GM18909 (cell line): Measurements from ENCODE around the gene TNFRSF8.
"Not testable (repeated sequence)": the region's sequence is repeated elsewhere in the genome, so short reads cannot be mapped to it uniquely, and the experiment has no call there.

Source experiments
- ATAC-seq: cut with Tn5 transposase; IDR thresholded peaks from one replicate; pipeline ENCODE4 v1.9.1; 2021; ENCODE audit warnings: mild to moderate bottlenecking; ENCODE audit not compliant: unreplicated experiment, poor library complexity

Gene TNFRSF8

DNA sequence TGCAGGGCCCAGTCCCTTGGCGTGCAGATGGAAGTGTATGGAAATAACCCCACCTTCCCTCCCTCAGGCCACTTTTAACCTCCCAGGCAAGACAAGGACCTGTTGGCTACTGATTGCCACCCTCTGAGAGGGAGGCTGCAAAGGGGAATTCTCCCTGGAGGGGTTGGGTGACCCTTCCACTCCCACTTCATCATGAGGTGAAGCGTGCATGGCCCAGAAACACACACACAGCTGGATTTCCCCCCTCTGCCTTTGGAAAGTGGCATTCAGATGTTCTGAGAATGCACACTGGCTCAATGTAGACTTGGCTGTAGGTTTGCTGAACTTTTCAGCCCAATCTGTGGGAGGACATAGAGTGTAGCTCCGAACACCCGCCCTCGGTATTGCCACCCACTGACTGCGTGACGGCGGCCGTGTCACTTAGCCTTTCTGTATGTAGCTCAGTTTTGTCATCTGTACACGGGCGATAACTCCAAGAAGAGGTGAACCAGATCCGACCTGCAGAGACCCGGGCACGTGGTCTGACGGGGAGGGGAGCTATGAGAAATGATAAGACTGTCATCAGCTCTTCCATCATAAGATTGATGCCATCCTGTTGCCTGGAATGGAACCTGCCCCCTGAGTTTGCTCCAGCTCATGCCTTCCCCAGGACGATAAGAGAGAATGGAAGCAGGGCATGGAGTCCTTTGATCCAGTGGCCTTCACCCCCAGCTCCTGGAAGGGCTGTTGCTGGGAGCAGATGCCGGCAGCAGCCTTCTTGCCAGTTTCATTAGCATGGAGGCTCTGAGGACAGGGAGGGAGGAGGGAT is 24.5 kb upstream of the TNFRSF8 start:
- ATAC-seq = no peak

DNA sequence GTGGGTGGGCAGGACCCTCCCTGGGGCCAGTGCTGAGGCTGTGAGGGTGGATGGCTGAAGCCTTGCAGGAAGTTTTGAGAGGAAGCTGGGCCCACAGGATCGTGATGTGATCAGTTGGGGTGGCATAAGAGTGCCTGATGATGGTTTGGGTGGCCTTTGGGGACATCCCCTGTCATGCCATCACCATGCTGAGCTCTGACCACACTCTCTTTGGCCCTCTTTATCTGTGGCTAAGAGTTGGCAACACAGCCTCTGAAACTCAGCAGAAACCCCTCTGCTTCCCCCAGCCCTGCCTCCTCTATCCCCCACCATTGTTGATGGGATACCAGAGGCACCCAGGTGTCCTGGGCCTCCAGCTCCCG is 24.0 kb upstream of the TNFRSF8 start:
- no peak for ATAC-seq

DNA sequence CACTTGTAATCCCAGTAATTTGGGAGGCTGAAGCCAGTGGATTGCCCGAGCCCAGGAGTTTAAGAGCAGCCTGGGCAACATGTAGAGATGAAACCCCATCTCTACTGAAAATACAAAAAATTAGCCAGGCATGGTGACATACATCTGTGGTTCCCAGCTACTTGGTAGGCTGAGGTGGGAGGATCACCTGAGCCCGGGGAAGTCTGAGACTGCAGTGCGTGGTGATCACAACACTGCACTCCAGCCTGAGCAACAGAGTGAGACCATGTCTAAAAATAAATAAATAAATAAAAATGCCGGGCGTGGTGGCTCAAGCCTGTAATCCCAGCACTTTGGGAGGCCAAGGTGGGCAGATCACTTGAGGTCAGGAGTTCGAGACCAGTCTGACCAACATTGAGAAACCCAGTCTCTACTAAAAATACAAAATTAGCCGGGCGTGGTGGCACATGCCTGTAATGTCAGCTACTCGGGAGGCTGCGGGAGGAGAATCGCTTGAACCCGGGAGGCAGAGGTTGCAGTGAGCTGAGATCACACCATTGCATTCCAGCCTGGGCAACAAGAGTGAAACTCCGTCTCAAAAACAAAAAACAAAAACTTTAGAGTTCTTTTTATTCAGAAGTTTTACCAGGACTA is 23.2 kb upstream of the TNFRSF8 start:
- ATAC-seq = peak; percentile 35

DNA sequence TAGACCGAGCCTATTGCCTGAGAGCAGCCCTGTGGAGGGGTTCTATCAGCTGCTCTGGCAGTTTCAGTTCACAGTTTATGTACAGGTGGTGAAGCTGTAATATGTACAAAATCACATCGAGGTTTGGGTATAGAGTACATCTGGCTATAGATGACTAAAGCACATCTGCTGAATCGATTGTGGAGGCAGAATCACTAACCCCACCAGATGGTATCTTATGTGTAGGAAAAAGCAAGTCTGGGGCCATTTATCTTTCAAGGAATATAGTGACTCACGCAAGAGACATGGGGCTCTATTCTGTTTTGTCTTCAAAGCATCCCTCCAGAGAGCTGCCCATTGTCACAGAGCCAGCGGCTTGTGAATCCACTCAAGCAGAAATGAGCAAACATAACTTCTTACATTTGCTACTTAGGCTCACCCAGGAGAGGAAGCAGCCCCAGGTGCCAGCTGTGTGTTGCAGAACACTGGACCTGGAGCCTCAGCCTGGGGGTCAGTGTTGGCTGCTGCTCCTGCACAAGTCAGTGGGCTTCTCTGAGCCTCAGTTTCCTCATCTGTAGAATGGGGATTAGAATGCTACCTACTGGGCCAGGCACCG is 22.5 kb upstream of the TNFRSF8 start:
- ATAC-seq = peak; percentile 74

DNA sequence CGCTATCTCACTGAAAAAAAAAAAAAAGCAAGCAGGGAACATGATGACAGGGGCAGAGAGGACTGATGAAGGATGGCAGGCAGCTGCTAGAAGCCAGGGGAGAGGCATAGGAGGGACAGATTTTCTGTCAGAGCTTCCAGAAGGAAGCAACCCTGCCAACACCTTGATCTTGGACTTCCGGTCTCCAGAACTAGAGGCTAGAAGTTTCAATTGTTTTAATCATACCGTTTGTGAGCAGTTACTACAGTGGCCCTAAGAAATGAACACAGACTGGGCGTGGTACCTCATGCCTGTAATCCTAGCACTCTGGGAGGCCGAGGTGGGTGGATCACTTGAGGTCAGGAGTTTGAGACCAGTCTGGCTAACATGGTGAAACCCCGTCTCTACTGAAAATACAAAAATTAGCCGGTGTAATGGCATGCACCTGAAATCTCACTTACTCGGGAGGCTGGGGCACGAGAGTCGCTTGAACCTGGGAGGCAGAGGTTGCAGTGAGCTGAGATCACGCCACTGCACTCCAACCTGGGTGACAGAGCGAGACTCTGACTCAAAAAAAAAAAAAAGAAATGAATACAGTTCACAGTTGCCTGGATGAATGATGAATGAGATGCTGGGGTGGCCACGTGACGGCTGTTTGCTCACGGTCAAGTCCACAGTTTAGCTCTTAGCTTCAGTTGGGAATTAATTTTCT is 18.8 kb upstream of the TNFRSF8 start:
- not testable (repeated sequence) for ATAC-seq

DNA sequence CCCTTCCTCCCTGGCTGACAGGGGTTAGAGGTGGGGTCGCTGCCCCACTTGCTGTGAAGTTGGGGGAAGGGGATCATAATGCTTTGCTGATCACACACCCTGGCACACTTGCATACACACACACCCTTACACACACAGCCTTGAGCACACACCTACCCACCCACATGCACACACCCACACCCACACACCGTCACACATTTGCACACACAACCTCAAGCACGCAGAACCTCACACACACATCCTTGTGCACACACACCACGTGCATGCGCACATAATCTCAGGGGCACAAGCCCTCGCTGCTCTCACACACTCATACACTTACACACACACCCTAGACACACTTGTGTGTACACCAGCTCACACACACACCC is 16.4 kb upstream of the TNFRSF8 start:
- ATAC-seq = no peak

DNA sequence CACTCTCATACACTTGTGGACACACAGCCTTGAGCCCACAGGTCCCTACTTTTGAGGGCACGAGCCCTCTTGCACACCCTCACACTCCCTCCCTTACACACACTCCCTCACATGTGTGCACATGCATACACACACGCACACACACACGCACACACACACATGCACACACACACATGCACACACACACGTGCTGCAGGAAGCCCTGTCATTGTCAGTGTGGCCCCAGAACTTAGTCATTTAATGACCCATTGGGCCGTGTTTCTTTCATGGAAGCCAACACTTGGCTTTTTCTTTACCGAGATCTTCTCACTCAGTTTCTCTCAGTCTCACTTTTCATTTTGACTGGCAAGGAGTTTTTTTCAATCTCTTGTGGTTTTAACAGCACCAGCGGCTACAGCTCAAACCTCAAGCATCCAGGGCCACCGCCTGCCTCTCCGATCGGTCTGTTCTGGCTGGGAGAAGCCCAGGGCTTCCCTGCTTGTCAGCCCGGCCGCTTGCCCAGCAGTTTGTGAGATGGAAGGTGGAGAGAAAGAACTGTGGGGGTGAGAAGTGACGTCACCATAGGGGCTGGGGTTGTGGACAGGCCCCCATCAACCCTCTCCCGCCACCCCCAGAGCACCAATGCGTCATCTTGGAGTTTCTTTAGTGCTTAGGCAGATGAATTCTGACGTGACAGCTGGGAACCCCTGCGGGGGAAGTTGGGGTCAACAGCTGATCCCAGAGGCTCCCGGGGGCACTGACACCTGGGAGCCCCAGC is 15.8 kb upstream of the TNFRSF8 start:
- peak; percentile 42 for ATAC-seq

DNA sequence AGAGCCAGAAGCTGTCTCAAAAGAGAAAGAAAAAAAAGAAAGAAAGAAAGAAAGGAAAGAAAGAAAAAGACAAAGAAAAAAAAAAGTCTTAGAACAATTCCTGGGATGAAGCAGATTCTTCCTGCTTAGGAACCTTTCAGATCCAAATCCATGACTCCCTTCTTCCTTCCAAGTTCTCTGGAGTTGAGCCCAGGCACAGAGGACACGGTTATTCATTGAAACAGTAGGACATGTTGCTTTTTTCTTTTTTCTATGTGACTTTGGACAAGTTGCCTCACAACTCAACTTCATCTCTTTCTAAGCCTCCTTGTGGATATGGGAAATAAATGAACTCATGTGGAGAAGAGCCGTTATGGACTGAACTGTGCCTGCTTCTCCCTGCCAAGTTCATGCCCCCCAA is 14.7 kb upstream of the TNFRSF8 start:
- no peak for ATAC-seq

DNA sequence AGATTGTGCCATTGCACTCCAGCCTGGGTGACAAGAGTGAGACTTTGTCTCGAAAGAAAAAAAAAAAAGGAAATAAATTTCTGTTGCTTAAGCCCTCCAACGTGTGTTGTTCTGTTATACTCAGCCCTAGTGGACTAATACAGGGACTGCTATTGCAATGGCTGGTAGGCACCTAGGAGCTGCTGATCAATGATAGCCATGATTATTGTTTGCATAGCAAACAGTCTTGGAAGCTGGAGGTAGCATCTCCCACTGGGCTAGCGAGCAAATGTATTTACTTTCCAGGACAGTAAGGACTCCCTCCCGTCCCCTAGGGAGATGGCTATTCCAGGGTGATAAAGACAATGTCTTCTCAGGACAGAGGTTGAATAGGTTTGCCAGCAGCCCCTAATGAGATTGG is 13.5 kb upstream of the TNFRSF8 start:
- ATAC-seq = no peak

DNA sequence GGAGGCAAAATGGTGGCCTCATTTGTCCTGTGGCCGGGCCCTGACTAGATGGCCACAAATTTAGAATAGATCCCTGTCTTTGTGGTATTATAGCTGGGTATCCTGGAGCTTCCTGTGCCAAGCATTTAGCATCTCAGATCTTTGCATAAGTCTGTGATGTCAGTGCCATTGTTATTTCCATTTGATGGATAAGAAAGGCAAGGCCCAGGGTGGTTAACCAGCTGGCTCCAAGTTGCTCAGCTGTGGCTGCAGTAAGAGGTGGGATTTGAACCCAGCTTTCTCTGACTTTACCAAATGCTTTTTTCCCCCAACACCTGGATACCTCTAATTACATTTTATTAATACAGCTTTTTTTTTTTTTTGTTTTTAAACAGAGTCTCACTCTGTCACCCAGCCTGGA is 11.7 kb upstream of the TNFRSF8 start:
- no peak for ATAC-seq

DNA sequence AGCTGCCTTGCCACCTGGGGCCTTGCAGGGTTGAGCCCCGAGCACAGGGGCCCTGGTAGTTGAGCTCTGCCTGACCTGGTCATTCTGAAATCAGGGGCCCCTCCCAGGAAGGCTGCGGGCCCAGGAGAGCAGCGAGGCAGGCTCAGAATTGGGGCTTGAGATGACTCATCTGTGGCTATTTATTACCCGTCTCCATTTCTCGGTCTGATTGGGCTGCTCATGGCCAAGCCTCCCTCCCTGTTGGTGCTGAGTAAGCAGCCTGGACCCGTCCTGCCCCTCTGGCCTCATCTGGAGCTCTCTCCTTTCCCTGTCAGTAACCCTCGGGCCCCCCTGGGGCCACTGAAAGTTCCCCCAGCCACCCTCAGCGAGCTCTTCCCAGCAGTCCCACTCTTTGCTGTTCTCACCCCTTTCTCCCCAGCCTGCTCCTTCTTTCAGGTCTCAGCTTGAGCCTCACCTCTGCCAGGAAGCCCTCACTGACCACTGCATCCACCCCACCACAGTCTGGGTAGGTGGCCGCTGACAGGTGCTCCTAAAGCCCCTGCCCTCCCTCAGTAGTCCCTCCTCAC is 11.0 kb upstream of the TNFRSF8 start:
- peak; percentile 68 for ATAC-seq

DNA sequence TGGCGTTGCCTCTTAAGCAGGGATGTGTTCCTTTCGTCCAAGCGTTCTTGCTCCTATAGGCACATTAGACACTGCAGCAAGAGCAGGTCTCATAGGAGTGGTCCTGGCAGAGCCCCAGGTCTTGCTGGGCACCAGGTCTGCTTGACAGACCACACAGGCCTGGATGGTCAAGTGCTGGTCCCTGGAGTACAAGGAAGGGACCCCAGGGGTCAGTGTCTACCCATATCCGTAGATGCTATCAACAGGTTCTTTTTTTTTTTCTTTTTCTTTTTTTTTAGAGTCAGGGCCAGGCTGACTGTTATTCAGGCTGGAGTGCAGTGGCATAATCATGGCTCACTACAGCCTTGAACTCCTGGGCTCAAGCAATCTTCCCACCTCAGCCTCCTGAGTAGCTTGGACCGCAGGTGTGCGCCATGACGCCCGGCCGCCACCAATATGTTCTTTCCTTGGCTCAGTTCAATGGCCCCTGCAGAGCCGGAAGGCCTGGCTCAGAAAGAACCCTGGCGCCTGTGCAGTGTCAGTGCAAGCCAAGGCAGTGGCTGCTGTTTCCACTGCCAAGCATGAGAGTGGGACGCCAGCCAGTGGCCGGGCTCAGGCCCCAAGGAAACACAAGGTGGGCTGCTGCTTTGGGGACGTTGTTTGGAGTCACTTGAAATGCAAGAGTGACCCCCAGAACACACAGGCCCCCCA is 10.0 kb upstream of the TNFRSF8 start:
- ATAC-seq = no peak

DNA sequence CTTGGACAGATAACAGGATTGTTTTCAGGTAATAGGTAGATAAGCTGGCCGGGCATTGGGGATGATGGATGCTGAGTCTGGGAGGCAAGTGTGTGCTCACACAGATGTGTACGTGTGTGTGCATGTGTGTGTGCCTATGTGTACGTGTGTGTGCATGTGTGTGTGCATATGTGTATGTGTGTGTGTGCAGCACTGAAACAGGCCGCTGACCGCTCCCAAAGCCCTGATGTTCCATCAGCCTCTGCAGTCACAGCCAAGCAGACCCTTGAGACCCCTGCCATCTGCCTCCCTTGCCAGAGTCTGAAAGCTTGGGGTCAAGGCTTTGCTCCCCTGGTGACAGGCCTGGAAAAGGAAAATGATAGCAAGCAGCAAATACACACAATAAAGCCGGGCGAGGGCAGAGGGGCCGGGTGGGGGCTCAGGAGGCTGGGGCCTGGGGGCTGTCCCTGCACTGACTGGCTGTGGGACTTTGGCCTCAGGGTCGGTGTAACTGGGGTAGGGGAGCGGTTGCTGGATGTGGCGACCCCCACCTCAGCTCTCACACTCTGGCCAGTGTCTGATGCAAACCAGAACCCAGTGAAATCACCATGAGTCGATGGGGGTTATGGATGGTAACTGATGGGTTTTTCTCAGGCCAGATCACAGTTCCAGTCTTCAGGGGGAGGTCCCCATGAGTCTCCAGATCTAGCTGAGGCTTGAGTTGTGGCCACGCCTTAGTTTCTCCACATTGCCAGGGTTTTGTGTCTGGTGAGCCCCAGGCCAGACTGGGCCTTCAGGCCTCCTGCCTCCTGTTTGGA is 9.2 kb upstream of the TNFRSF8 start:
- no peak for ATAC-seq

DNA sequence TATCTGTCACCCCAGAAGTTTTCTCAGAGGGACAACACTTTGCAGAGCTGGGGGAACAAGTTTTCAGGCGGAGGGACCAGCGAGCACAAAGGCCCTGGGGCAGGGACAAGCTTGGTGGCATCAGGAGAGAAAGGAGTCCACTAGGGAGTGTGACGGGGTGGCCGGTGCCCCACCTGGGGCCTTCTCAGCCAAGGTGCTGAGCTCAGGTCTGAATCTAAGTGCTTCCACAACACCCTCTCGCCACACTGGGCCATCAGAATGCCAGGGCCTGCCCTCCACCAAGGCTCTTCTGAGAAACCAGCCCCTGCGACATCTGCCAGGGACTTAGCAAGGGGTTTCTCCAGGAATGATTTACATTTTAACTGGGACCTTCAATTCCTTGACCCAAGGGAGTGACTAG is 7.8 kb upstream of the TNFRSF8 start:
- ATAC-seq = no peak

DNA sequence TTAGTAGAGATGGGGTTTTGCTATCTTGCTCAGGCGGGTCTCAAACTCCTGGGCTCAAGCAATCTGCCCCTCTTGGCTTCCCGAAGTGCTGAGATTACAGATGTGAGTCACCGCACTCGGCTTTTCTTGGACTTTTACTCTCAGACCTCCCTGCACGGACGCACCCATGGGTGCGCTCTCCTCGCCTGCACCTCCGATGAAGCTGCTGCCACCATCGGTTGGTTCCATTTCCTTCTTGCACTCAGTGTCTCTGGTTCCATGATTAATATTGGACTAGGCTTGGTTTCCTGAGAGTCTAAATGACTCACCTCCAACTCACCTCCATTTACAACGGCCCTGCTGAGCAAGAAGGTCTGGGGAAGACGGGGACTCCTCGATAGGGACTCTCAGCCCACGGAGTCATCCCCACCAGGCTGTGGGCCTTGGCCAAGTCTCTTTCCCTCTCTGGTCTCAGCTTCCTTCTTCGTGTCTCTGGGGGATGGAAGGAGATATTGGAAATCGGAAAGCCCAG is 6.7 kb upstream of the TNFRSF8 start:
- ATAC-seq = no peak

DNA sequence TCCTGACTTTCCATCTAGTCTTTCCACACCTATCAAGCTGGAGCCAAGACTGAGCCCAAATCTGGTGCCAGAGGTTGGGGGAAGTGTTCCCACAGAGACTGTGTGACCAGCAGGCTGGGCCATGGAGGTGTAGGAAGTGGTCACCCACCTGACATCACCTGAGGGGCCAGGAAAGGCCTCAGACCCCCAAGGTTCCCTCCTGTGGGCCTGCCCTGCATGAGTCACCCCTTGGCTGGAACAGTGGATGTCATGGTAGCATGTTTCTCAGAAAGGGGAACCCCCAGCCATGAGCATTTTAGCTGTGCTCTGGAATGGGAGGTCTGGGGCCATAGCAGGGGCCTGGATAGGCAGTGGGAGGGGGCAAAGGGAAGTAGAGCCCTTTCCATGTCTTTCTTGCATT is 5.7 kb upstream of the TNFRSF8 start:
- ATAC-seq = no peak

DNA sequence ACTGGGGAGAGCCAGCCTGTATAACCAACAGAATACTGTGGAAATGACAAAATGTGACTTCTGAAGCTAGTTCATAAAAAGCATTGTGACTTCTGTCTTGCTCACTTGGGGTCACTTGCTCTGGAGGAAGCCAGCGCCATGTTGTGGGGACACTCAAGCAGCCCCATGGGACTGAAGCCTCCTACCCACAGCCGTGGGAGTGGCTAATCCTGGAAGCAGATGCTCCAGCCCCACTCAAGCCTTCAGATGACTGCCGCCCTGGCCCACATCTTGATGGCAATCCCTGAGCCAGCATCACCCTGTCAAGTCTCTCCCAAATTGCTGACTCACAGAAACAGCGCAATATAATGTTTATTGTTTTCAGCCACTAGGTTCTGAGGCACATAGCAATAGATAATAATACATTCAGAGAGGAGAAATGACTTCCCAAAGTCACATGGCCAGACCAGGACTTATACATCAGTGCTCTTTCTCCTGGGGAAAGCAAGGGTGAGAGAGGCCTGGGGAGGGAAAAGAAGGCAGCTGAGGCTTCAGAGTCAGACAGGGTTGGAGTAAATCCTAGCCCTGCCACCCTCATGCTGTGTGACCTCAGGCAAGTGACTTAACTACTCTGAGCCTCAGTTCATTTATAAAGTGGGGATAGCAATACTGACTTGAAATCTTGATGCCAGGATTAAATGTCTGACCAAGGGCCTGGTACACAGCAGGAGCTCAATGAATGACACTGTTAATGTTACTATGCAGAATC is 5.0 kb upstream of the TNFRSF8 start:
- no peak for ATAC-seq

DNA sequence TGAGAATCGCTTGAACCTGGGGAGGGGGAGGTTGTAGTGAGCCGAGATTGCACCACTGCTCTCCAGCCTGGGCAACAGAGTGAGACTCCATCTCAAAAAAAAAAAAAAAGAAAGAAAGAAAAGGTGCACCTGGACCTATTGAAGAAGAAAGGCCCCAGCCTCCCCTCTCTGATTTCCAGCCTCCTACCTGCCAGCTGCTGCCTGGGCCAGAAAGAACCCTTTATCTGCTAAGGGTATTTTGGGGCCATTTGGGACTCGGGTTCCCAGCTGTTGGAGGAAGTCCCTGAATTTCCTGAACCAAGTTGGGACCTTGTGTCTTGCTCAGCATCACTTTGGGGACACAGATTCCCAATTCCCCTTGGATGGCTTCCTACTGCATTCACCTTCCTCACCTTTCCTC is 3.9 kb upstream of the TNFRSF8 start:
- no peak for ATAC-seq
